Fibroblast of lung (primary cell): ENCODE measurements around the gene ARHGAP10. TPM values are rescaled to one million over a fixed set of nuclear protein-coding genes. Genes with fewer than 3 reads are reported as not detected.
A peak's percentile ranks its signal among the peaks of the same experiment; 100 is the strongest.

ENCODE experiments used
- DNase-seq, 2 donors: peaks; one replicate each; pipeline versions ENCODE4 v3.0.0 to v3.0.0-alpha.2; 2010; ENCODE audit warnings: low read depth in 2 of 2
- H2AFZ ChIP-seq: 2 replicates; pipeline ENCODE4 v1.5.1; 2012; ENCODE audit warnings: low read length, control low read depth, inconsistent platforms
- H3K27ac ChIP-seq: 2 replicates; pipeline ENCODE4 v1.5.1; 2011; ENCODE audit warnings: low read length, control low read depth; ENCODE audit not compliant: insufficient read depth
- H3K27me3 ChIP-seq: 2 replicates; pipeline ENCODE4 v1.5.1; 2011; ENCODE audit warnings: mild to moderate bottlenecking, low read length; ENCODE audit not compliant: control insufficient read depth, insufficient read depth
- H3K36me3 ChIP-seq: 2 replicates; pipeline ENCODE4 v1.5.1; 2011; ENCODE audit warnings: low read length; ENCODE audit not compliant: control insufficient read depth, insufficient read depth
- H3K4me1 ChIP-seq: 2 replicates; pipeline ENCODE4 v1.5.1; 2011; ENCODE audit warnings: low read length; ENCODE audit not compliant: control insufficient read depth, insufficient read depth; ENCODE audit errors: extremely low read depth
- H3K4me2 ChIP-seq: 2 replicates; pipeline ENCODE4 v1.5.1; 2011; ENCODE audit warnings: low read length, control low read depth; ENCODE audit not compliant: insufficient read depth; ENCODE audit errors: extremely low read depth
- H3K4me3 ChIP-seq, 4 experiments: fragments of 200-600 bp in 1 of 4; sonication (generic) in 1 of 4; replicated peaks in 1 of 4; 2 replicates each; pipeline ENCODE4 v1.5.1; 2011 to 2016; ENCODE audit warnings: low read length in 4 of 4, low read depth in 3 of 4, mild to moderate bottlenecking in 3 of 4, control low read depth in 2 of 4, inconsistent platforms in 1 of 4, mixed read lengths in 1 of 4; ENCODE audit not compliant: insufficient read depth in 1 of 4; ENCODE audit errors: control extremely low read depth in 1 of 4
- H3K79me2 ChIP-seq: 2 replicates; pipeline ENCODE4 v1.5.1; 2012; ENCODE audit warnings: mild to moderate bottlenecking, low read length, inconsistent platforms; ENCODE audit not compliant: control insufficient read depth, insufficient read depth
- H3K9ac ChIP-seq: 2 replicates; pipeline ENCODE4 v1.5.1; 2011; ENCODE audit warnings: mild to moderate bottlenecking, low read length, control low read depth; ENCODE audit not compliant: insufficient read depth
- H3K9me3 ChIP-seq: 2 replicates; pipeline ENCODE4 v1.5.1; 2012; ENCODE audit warnings: low read depth, low read length; ENCODE audit not compliant: control insufficient read depth, insufficient read depth
- H4K20me1 ChIP-seq: 2 replicates; pipeline ENCODE4 v1.5.1; 2011; ENCODE audit warnings: low read length; ENCODE audit not compliant: control insufficient read depth, insufficient read depth; ENCODE audit errors: extremely low read depth
- EZH2 ChIP-seq: IDR thresholded peaks from 2 replicates; pipeline ENCODE4 v1.5.1; 2012; ENCODE audit warnings: low read length, control low read depth, mild to moderate bottlenecking; ENCODE audit errors: missing control alignments
- polyA plus RNA-seq, 2 donors: library from polyadenylated mRNA; depleted of rRNA in 1 of 2; stranded (reverse) in 1 of 2; unstranded in 1 of 2; fragments of >200 nt; gene quantifications; 2 replicates each; pipeline ENCODE4 v1.2.1, GENCODE V29; 2011 to 2012; ENCODE audit warnings: missing spikeins in 1 of 2
- total RNA-seq: library from RNA; depleted of rRNA; stranded (reverse); fragments of >200 nt; gene quantifications from 2 replicates; pipeline ENCODE4 v1.2.1, GENCODE V29; 2014
- TF ChIP-seq, protein P1 (sequence below), 2 donors: IDR thresholded peaks in 1 of 2; conservative IDR thresholded peaks in 1 of 2; 1 replicate in 1 of 2; 2 replicates in 1 of 2; pipeline ENCODE4 v1.5.1; 2011 to 2012; ENCODE audit warnings: low read length in 2 of 2, control low read depth in 1 of 2, inconsistent platforms in 1 of 2, low read depth in 1 of 2, mild to moderate bottlenecking in 1 of 2

Gene ARHGAP10
- total and polyA plus RNA-seq, 2 donors (not counting 1 experiment from before 2014, with no cell fraction given) = 21.6 to 35.8 TPM

DNA sequence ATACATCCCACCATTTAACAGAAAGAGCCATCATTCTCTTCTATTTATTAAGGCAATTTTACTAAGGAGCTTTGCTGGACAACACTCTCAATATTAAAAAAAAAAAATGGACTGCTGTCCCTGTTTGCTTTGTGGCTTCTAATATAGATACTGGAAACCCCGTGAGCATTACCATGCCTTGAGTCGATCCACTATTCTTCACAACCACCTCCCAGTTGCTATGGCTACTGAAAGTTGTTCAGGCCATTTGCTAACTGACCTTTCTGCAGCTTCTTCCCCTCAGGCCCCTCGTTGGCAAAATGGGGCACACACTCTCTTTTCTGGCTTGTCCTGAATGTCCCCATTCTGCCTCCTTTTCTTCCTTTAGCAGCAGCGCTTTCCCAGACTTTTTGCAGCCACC lies 369.9 kb downstream of the ARHGAP10 start:
- Histone ChIP-seq H3K9me3 (no peaks in the 10 kb centered on the region), H4K20me1 (no peaks in the 10 kb centered on the region)

DNA sequence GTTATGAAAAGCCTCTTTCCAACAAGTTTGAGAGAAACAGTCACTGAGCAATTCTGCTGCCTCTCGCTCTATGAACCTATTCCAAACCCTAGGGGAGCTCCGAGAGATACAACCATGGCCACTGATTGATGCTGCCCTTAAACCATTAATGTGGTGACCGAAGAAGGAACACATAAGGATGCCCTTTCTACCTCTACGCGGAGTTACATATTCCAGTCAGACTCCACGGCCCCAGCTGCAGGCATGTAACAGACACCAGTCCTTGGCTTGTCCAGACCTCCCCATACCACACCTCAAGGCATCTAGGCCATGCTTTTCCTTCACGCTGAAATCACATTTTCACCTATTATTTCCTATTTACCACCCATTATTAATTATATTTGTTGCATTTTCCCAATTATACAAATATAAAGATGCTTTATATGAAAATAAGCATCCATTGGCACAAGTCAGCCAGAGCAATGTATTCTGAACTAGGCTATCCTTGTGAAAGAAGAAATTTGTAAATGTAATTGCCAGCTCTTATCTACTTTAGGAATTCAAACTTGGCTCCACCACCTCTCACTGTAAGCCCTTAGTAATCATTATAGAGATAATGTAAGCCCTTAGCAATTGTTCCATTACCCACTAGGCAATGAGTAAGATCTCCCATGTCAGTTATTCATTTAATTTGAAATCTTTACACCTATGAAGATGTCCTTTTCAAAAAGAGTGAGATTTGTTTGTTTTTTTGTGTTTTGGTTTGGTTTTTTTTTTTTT lies 371.9 kb downstream of the ARHGAP10 start:
- H3K27me3 ChIP-seq = no peaks in the 10 kb centered on the region
- H3K4me2 ChIP-seq = no peak overlapping the region
- TF ChIP-seq EZH2 = no peak
- TF ChIP-seq, protein P1, sequence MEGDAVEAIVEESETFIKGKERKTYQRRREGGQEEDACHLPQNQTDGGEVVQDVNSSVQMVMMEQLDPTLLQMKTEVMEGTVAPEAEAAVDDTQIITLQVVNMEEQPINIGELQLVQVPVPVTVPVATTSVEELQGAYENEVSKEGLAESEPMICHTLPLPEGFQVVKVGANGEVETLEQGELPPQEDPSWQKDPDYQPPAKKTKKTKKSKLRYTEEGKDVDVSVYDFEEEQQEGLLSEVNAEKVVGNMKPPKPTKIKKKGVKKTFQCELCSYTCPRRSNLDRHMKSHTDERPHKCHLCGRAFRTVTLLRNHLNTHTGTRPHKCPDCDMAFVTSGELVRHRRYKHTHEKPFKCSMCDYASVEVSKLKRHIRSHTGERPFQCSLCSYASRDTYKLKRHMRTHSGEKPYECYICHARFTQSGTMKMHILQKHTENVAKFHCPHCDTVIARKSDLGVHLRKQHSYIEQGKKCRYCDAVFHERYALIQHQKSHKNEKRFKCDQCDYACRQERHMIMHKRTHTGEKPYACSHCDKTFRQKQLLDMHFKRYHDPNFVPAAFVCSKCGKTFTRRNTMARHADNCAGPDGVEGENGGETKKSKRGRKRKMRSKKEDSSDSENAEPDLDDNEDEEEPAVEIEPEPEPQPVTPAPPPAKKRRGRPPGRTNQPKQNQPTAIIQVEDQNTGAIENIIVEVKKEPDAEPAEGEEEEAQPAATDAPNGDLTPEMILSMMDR (conservative IDR thresholded peaks at IDR 0.05 in 1 of 2, IDR thresholded peaks at IDR 0.05 in 1 of 2; ENCODE audit: low read depth in 1 of 2, low read length in 2 of 2) = no peak
- no peaks in the 10 kb centered on the region for H3K36me3 ChIP-seq
- H4K20me1 ChIP-seq = no peaks in the 10 kb centered on the region
- H3K4me1 ChIP-seq = no peaks in the 10 kb centered on the region
- H3K9ac ChIP-seq = no peak overlapping the region
- no peaks in the 10 kb centered on the region for H3K79me2 ChIP-seq
- no peak overlapping the region for H2AFZ ChIP-seq
- DNase-seq = peak in 1 of 2 donors; percentile 74
- no peak overlapping the region for H3K4me3 ChIP-seq
- H3K9me3 ChIP-seq = no peaks in the 10 kb centered on the region
- H3K27ac ChIP-seq = no peak overlapping the region

More for the DNA sequence above, 369.9 kb downstream of the ARHGAP10 start:
- no peaks in the 10 kb centered on the region for H3K27me3 ChIP-seq
- H3K36me3 ChIP-seq = no peaks in the 10 kb centered on the region
- no peaks in the 10 kb centered on the region for H3K4me1 ChIP-seq
- no peak overlapping the region for H3K4me2 ChIP-seq
- no peak overlapping the region for H2AFZ ChIP-seq
- H3K27ac ChIP-seq = no peak overlapping the region
- no peak overlapping the region for H3K4me3 ChIP-seq
- no peaks in the 10 kb centered on the region for H3K79me2 ChIP-seq
- no peak overlapping the region for H3K9ac ChIP-seq
- TF ChIP-seq, protein P1 (conservative IDR thresholded peaks at IDR 0.05 in 1 of 2, IDR thresholded peaks at IDR 0.05 in 1 of 2; ENCODE audit: low read depth in 1 of 2, low read length in 2 of 2) = no peak
- TF ChIP-seq EZH2 = no peak
- DNase-seq = no peak

DNA sequence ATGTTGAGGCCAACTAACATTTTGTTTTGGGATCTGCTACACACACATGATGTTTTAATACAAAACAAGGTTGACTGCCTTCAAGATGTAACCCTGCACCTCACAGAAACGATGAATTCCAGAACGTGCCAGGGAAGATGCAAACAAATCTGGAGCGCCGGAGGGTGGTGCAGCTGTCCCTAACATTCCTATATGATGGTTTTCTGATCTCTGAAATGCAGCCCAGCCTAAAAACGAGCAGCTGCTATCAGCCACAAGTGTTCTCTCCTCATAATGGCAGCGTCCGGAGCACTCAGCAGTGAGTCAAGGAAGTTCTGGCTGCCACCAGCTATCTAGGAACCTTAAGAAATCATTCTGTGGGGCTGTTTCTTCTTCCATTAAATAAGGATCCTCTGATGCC lies 376.9 kb downstream of the ARHGAP10 start:
- Histone ChIP-seq H3K9ac (no peak overlapping the region), H3K27me3 (no peaks in the 10 kb centered on the region), H3K4me1 (no peaks in the 10 kb centered on the region), H3K4me2 (no peak overlapping the region), H4K20me1 (no peaks in the 10 kb centered on the region), H3K4me3 (no peak overlapping the region), H3K36me3 (peaks cover under 1% of the 10 kb centered on the region), H3K79me2 (no peaks in the 10 kb centered on the region), H3K9me3 (no peaks in the 10 kb centered on the region), H2AFZ (no peak overlapping the region), H3K27ac (no peak overlapping the region)
- DNase-seq = no peak
- TF ChIP-seq, protein P1 (conservative IDR thresholded peaks at IDR 0.05 in 1 of 2, IDR thresholded peaks at IDR 0.05 in 1 of 2; ENCODE audit: low read depth in 1 of 2, low read length in 2 of 2) = no peak
- TF ChIP-seq EZH2 = no peak
